IPS-18c (cell line): ENCODE data around the gene ETV3.

Experiments
- H3K4me3 ChIP-seq: 2 replicates; pipeline ENCODE4 v1.7.0; 2013; ENCODE audit warnings: low read depth, mild to moderate bottlenecking, low read length, moderate library complexity; ENCODE audit not compliant: insufficient read depth
- H3K9me3 ChIP-seq: one replicate; pipeline ENCODE4 v1.6.1; 2013; ENCODE audit warnings: mild to moderate bottlenecking, low read length, moderate library complexity; ENCODE audit not compliant: control insufficient read depth, insufficient read depth

ETV3 gene

DNA sequence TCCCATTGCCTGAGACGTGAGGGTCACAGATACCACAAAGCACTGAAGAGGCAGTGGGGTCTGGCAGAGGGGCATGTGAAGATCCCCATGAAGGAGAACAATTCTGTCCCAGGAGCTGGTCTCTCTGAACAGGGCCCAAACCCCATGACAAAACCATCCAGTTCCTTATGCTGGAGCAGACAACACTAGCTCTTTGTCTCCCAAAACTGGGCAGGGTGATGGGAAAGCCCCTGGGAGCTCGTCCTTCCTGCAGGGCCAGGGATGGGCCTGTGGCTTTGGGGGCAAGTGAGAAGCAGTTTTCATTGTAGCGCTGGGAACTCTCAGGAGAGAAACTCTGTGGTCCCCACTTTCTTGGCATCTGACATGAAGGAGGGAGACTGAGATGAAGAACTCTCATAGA lies 47.4 kb downstream of the ETV3 start:
- no peaks in the 10 kb centered on the region for H3K9me3 ChIP-seq
- H3K4me3 ChIP-seq, result no peak overlapping the region

DNA sequence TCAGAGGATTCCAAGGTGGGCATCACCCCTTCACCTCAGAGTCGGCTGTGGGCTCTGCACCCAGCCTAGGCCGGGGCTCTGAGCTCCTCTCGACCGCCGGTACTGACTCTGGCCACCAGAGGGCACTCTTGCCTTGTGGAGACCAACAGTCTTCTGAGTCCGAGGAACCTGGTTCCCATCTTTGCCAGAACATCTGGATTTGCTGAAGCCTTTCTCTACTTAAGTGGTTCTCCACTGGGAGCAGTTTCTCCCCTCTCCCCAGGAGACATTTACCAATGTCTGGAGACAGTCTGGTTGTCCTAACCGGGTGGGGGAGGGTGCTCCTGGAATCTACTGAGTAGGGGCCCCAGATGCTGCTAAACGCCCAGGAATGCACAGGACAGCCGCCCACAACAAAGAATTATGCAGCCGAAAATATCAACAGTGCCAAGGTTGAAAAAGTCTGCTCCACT lies 48.0 kb downstream of the ETV3 start:
- H3K4me3 ChIP-seq, result no peak overlapping the region
- H3K9me3 ChIP-seq, result no peaks in the 10 kb centered on the region

DNA sequence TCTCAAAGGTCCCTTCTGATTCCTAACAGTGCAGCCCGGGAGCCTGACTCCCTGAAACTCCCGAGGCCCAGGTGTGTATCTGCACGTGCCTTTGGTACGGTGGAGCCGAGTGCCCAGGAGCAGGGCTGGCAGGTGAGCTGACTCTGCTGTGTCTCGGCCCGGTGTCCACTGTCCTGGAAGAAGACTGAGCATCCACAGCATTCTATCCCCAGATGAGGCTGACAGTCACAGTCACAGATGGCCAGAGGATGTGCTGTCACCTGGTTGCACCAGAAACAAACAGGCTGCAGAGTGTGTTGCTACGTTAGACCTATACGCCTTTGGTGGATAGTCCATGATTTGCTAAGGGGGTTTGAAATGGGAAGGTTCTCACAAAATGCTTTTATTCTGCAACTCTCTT lies 48.4 kb downstream of the ETV3 start:
- no peak overlapping the region for H3K4me3 ChIP-seq
- H3K9me3 ChIP-seq, result no peaks in the 10 kb centered on the region

DNA sequence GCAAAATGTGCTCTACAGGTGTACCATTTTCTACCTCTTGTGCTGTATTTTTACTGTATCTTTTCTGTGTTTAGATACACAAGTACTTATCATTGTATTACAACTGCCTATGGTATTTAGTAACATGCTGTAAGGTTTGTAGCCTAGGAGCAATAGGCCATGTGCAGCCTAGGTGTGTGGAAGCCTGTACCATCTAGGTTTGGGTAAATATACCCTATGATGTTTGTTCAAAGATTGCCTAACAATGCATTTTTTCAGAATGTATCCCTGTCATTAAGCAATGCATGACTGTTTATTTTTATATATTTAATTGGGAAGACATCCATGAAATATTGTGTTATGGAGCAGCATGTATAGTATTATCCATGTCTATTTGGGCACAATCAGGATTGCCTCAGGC lies 49.6 kb downstream of the ETV3 start:
- H3K9me3 ChIP-seq, result no peaks in the 10 kb centered on the region
- no peak overlapping the region for H3K4me3 ChIP-seq

DNA sequence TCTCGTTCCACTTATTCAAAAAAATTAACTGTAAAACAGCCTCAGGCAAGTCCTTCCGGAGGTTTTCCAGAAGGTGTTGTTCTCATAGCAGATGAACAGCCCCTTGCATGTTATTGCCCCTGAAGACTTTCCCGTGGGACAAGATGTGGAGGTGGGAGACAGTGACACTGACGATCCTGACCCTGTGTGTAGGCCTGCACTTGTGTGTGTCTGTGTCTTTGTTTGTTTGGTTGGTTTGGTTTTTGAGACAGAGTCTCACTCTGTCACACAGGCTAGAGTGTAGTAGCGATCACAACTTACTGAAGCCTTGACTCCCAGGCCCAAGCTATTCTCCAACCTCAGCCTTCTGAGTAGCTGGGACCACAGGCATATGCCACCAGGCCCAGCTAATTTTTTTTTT lies 51.2 kb downstream of the ETV3 start:
- H3K4me3 ChIP-seq, result no peak overlapping the region
- no peaks in the 10 kb centered on the region for H3K9me3 ChIP-seq

DNA sequence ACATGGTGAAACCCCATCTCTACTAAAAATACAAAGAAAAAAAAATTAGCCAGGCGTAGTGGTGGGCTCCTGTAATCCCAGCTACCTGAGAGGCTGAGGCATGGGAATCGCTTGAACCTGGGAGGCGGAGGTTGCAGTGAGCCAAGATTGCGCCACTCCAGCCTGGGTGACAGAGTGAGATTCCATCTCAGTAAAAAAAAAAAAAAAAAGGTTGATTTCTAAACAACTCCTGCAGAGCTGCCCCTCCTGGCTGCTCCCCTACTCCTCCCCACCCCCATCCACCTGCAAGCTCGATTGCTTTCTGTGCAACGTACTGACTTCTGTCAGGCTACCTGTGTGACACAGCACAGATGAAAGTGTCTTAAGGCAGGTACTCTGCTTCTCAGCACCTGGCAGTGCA lies 51.9 kb downstream of the ETV3 start:
- no peaks in the 10 kb centered on the region for H3K9me3 ChIP-seq
- no peak overlapping the region for H3K4me3 ChIP-seq

DNA sequence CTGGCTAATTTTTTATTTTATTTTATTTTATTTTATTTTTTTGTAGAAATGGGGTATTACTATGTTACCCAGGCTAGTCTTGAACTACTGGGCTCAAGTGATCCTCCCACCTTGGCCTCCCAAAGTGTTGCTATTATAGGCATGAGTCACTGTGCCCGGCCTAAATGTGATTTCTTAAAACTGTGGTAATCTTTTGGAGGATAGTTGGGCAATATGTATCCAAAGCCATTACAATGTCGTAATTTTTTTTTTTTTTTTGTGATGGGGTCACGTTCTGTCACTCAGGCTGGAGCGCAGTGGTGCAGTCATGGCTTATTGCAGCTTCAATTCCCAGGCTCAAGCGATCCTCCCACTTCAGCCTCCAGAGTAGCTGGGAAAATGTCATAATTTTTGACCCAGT lies 52.8 kb downstream of the ETV3 start:
- H3K9me3 ChIP-seq, result no peaks in the 10 kb centered on the region
- no peak overlapping the region for H3K4me3 ChIP-seq

DNA sequence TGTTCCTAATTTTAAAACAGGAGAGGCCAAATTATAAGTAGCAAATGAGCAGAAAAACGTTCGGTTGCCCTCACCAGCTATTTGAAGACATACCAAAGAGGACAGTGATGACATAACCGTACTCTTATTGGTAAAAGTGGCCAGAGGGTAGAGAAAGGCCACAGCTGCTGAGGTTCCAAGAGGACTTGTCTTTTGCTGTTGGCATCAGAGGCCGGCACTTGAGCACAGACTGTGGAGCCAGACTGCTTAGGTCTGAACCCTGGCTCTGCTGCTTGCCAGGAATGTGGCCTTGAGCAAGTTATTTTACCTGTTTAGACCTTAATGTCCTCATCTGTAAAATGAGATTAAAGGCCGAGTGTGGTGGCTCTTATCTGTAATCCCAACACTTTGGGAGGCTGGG lies 53.5 kb downstream of the ETV3 start:
- Histone ChIP-seq H3K4me3 (no peak overlapping the region), H3K9me3 (no peaks in the 10 kb centered on the region)

DNA sequence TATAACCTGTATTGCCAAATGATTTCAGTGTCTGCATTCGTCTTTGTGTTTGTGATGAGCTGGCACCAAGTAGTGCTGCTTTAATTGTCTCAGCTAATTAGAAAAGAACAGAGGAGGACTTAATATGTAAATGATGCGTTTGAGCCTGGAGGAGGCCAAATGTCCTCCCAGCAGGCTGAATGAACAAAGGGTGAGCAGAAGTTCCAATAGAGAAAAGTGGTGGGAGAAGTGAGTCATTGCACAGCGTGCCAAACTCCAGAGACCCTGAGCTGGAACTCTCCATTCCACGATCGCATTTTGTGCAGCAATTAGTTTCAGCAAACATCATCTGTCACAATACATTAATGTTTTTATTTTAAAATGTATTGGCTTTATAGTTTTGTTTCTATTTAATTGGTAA lies 56.5 kb downstream of the ETV3 start:
- no peaks in the 10 kb centered on the region for H3K9me3 ChIP-seq
- H3K4me3 ChIP-seq, result no peak overlapping the region

DNA sequence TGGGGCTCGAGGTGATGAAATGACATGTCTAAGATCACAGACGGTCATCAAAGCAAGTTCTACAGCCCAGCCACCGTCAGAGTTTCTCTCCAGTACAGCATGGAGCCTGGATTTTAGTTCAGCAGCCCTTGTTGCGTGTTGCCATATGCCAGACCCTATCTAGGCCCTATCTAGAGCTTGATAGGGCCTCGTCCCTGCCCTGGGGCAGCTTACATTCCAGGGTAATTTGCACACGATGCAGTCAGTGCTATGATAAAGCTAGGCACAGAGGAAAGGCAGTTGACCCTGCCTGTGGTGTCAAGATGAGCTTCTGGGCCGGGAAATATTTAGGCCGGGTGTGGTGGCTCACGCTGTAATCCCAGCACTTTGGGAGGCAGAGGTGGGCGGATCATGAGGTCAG lies 57.5 kb downstream of the ETV3 start:
- Histone ChIP-seq H3K9me3 (no peaks in the 10 kb centered on the region), H3K4me3 (no peak overlapping the region)

DNA sequence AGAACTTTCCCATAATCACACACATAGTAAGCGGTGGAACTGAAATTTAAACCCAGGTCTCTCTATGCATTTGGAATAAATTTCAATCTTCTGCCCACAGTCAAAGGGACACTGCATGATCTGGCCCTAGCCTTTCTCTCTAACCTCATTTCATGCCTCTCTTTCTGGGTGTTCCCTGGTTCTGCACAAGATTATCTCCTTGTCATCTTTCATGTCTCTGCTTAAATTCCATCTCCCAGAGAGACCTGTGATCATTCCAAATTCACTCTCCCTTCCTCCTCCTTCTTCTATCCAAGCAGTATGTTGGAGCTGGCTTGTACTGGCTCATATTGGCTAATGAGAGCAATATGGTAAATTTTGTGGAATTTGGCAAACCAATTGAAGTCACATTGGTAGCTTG lies 60.8 kb downstream of the ETV3 start:
- Histone ChIP-seq H3K4me3 (no peak overlapping the region), H3K9me3 (no peaks in the 10 kb centered on the region)

DNA sequence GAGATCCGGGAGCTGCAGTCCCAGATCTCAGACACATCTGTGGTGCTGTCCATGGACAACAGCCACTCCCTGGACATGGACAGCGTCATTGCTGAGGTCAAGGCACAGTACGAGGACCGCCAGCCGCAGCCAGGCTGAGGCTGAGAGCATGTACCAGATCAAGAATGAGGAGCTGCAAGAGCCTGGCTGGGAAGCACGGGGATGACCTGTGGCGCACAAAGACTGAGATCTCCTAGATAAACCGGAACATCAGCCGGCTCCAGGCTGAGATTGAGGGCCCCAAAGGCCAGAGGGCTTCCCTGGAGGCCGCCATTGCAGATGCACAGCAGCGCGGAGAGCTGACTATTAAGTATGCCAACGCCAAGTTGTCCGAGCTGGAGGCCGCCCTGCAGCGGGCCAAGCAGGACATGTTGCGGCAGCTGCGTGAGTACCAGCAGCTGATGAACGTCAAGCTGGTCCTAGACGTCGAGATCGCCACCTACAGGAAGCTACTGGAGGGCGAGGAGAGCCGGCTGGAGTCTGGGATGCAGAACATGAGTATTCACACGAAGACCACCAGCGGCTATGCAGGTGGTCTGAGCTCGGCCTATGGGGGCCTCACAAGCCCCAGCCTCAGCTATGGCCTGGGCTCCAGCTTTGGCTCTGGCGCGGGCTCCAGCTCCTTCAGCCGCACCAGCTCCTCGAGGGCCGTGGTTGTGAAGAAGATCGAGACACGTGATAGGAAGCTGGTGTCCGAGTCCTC lies 64.1 kb downstream of the ETV3 start:
- Histone ChIP-seq H3K9me3 (no peaks in the 10 kb centered on the region), H3K4me3 (no peak overlapping the region)
